ENCODE data around the gene LIPH. TPM values are rescaled to one million over a fixed set of nuclear protein-coding genes. Genes with fewer than 3 reads are reported as not detected.

Gene LIPH
- total RNA-seq, 1 donor from 2014 or later = not detected

- Histone ChIP-seq H2AFZ (replicated peaks) (no peak overlapping the region), H3K9me3 (ENCODE audit: low read depth) (no peaks in the 10 kb centered on the region), H3K27me3 (peaks cover 9% of the 10 kb centered on the region), H3K4me2 (no peak overlapping the region), H3K4me1 (no peaks in the 10 kb centered on the region), H3K79me2 (ENCODE audit: low read depth) (no peaks in the 10 kb centered on the region), H4K20me1 (ENCODE audit: low read depth) (no peaks in the 10 kb centered on the region), H3K9ac (no peak overlapping the region), H3K27ac (no peak overlapping the region), H3F3A (ENCODE audit: low read depth) (no peaks in the 10 kb centered on the region), H3K4me3 (no peak overlapping the region), H3K36me3 (no peaks in the 10 kb centered on the region)
- Mint-ChIP-seq H3K4me1 (peaks cover 13% of the 10 kb centered on the region), H3K9me3 (no peaks in the 10 kb centered on the region), H3K27me3 (ENCODE audit: insufficient read depth, low read depth) (peaks cover 7% of the 10 kb centered on the region), H3K36me3 (no peaks in the 10 kb centered on the region), H3K4me3 (no peak overlapping the region), H3K27ac (no peak overlapping the region)
- no peak for DNase-seq (ENCODE audit: low spot score)
- TF ChIP-seq EZH2phosphoT487 (IDR thresholded peaks at IDR 0.05) = no peak
- no peak for TF ChIP-seq CTCF (IDR thresholded peaks at IDR 0.05)
- TF ChIP-seq EZH2 (IDR thresholded peaks at IDR 0.05) = no peak
Observed at GRCh38 chr3:185555860-185556347, 3.5 kb upstream of the LIPH start.

- H3K4me1 Mint-ChIP-seq = peaks cover 13% of the 10 kb centered on the region
- no peaks in the 10 kb centered on the region for H3K9me3 ChIP-seq (ENCODE audit: low read depth)
- no peak overlapping the region for H3K27ac Mint-ChIP-seq
- no peak for DNase-seq (ENCODE audit: low spot score)
- no peak overlapping the region for H3K27ac ChIP-seq
- TF ChIP-seq CTCF (IDR thresholded peaks at IDR 0.05) (no peak), EZH2 (IDR thresholded peaks at IDR 0.05) (no peak), EZH2phosphoT487 (IDR thresholded peaks at IDR 0.05) (no peak)
- H3K27me3 Mint-ChIP-seq (ENCODE audit: insufficient read depth, low read depth) = no peaks in the 10 kb centered on the region
- H3K4me2 ChIP-seq = no peak overlapping the region
- peaks cover 9% of the 10 kb centered on the region for H3K27me3 ChIP-seq
- H3K4me3 Mint-ChIP-seq = no peak overlapping the region
- H3K36me3 Mint-ChIP-seq = no peaks in the 10 kb centered on the region
- no peak overlapping the region for H3K9ac ChIP-seq
- H3F3A ChIP-seq (ENCODE audit: low read depth) = no peaks in the 10 kb centered on the region
- no peaks in the 10 kb centered on the region for H3K4me1 ChIP-seq
- no peak overlapping the region for H3K4me3 ChIP-seq
- H3K36me3 ChIP-seq = no peaks in the 10 kb centered on the region
- no peak overlapping the region for H2AFZ ChIP-seq (replicated peaks)
- H4K20me1 ChIP-seq (ENCODE audit: low read depth) = no peaks in the 10 kb centered on the region
- no peaks in the 10 kb centered on the region for H3K9me3 Mint-ChIP-seq
- H3K79me2 ChIP-seq (ENCODE audit: low read depth) = no peaks in the 10 kb centered on the region
Observed at GRCh38 chr3:185555101-185555501, 2.7 kb upstream of the LIPH start.

- Histone ChIP-seq H2AFZ (replicated peaks) (no peak overlapping the region), H3F3A (ENCODE audit: low read depth) (no peaks in the 10 kb centered on the region), H3K36me3 (no peaks in the 10 kb centered on the region), H3K9ac (no peak overlapping the region), H3K79me2 (ENCODE audit: low read depth) (no peaks in the 10 kb centered on the region), H3K4me2 (no peak overlapping the region), H4K20me1 (ENCODE audit: low read depth) (no peaks in the 10 kb centered on the region), H3K4me3 (no peak overlapping the region), H3K27me3 (no peaks in the 10 kb centered on the region), H3K27ac (no peak overlapping the region), H3K4me1 (no peaks in the 10 kb centered on the region), H3K9me3 (ENCODE audit: low read depth) (no peaks in the 10 kb centered on the region)
- no peak for DNase-seq (ENCODE audit: low spot score)
- Mint-ChIP-seq H3K4me1 (peaks cover 7% of the 10 kb centered on the region), H3K27me3 (ENCODE audit: insufficient read depth, low read depth) (no peaks in the 10 kb centered on the region), H3K4me3 (no peak overlapping the region), H3K9me3 (no peaks in the 10 kb centered on the region), H3K27ac (no peak overlapping the region), H3K36me3 (no peaks in the 10 kb centered on the region)
- no peak for TF ChIP-seq EZH2 (IDR thresholded peaks at IDR 0.05)
- TF ChIP-seq EZH2phosphoT487 (IDR thresholded peaks at IDR 0.05) = no peak
- no peak for TF ChIP-seq CTCF (IDR thresholded peaks at IDR 0.05)
Observed at GRCh38 chr3:185549651-185550111, 2.7 kb downstream of the LIPH start.
